GM15510 (cell line): ENCODE measurements around the gene OXCT1.

Experiments used
- POLR2A ChIP-seq: IDR thresholded peaks from 3 replicates; pipeline ENCODE4 v1.6.1; 2011; ENCODE audit warnings: borderline replicate concordance; ENCODE audit not compliant: insufficient read length; ENCODE audit errors: extremely low read depth

OXCT1 gene

GRCh38 chr5:41785061-41785460, 85.2 kb downstream of the OXCT1 start:
- TF ChIP-seq POLR2A: no peak

GRCh38 chr5:41778410-41778809, 91.8 kb downstream of the OXCT1 start:
- TF ChIP-seq POLR2A: no peak

DNA sequence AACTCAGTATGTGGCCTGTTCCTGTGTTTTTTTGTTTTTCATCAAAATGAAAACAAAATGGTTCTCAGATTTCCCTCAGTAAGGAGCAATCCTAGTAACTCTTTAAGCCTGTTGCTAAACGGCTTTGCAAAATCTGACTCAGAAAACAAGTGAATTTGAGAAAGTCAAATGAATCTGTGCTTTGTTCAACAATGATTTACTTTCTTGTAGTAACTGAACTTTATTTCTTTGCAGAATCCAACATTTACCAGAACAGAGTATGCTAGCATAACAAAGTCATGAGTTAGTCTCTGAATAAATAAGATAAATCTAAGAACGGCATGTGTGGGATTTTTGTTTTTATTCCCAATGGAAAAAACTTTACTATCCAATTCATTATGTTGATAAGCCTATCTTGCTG, 93.8 kb downstream of the OXCT1 start:
- TF ChIP-seq POLR2A: no peak

DNA sequence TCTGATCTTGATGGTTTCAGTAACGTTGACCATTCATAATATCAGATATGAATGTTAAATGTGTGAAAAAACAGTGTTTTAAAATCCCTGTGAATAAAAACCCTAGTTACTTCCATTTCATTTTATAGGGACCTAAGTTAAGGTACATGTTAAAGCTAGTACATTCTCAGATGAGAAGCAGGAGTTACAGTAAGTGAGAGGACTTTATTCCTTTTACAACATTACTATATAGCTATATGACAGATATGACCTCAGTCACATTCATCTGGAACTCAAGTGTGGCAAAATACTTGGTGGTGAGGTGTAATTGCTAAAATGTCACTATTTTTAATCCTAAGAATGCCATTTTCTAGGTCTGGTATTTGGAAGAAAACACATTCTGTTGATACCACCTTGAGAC, 96.4 kb downstream of the OXCT1 start:
- TF ChIP-seq POLR2A: no peak

DNA sequence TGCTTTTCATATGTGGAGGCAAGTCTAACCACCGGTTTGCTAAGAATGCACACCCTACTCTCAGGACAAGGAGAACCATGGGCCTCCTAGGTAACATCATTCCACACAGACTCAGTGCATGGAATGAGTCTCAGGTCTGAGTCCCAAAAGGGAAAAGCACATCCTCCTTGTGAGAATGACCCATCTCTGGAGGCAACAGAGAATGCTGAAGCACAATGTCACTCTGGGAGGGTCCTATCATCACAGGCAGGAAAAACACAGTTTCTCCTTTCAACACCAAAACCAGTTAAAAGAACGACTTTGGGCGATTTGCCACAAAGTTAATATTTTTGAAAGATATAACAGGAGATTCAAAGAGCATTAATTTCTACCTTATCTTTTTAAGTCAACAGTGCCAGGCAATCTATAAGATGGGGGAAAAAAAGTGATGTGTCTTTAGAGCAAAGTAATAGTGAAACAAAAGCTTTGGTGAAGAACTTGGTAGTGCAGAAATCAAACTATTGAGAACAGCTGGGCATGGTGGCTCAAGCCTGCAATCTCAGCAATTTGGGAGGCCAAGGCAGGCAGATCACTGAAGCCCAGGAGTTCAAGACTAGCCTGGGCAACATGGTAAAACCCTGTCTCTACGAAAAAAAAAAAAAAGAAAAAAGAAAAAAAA, 97.3 kb downstream of the OXCT1 start:
- no peak for TF ChIP-seq POLR2A

- no peak for TF ChIP-seq POLR2A
Measured at GRCh38 chr5:41772056-41772455, 98.2 kb downstream of the OXCT1 start.

- no peak for TF ChIP-seq POLR2A
Measured at GRCh38 chr5:41770799-41771198, 99.4 kb downstream of the OXCT1 start.

- no peak for TF ChIP-seq POLR2A
Measured at GRCh38 chr5:41768692-41769091, 101.5 kb downstream of the OXCT1 start.

DNA sequence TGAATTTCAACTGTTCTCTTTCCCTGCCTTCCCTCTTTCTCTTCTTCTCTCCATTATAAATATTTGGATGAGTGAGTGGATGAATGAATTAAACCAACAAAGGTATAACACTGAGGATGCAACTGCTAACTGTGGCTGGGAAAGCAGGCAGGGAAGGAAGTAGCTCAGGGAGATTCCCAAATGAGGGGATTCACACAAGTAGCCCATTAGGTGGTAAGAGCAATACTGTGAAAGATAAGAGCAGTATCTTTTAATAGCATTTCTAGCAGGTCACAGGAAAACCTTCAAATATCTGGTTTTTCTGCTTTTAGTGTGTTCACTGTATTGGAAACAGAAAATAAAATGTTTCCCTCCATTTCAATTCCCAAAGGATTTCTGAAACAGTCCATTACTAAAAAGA, 105.6 kb downstream of the OXCT1 start:
- TF ChIP-seq POLR2A: no peak

DNA sequence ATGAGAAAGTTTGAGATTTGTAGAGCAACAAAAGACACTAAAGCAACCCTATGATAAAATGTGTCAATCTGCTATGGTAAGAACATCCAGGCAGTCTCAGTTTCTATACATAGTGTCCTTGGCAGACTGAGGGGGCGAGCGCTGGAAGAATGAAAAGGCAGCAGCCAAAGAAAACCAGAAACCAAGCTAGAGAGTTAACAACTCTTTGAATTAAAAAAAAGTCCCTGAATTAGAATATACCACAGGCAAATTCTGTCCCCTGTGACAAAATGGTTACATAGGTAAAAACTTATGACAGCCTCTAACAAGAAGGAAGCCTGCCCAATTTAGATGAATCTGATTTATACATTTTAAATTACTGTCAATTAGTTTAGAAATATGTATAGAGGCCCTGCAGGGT, 106.7 kb downstream of the OXCT1 start:
- TF ChIP-seq POLR2A: no peak

- TF ChIP-seq POLR2A: no peak
Measured at GRCh38 chr5:41763081-41763480, 107.1 kb downstream of the OXCT1 start.

DNA sequence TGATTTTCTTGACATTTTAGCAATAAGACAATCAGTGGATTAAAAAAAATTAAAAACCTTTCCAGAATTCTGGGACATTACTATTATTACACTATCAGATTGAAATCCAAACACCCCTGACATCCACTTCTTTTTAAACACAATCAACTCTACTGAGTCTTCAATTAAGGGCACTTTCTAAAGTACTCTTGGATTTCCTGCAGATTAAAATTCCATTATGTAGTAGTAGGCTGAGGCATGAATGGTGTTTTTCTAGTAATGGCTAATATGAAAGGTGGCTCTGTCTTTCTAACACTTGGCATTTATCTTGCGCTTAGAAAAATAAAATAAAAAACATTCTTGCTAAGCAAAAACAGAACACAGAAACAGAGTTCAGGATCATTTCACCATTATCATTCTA, 107.8 kb downstream of the OXCT1 start:
- no peak for TF ChIP-seq POLR2A

- TF ChIP-seq POLR2A: no peak
Measured at GRCh38 chr5:41761663-41762062, 108.6 kb downstream of the OXCT1 start.

DNA sequence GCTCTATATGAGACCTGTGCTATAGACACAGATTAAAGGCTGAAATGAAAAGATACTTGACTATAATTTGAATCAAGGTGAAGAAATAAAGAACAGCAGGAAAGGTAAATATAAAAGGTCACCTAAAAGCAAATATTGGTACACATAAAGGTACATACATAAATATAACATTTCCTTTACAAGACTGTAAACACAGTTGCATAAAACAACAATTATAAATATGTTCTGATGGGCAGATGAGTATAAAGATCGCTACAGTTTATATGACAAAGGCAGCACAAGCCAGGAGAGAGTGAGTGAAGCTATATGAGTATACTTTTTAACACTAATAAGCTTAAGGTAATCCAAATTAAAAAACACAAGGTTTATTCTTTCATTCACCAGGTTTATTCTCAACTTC, 114.5 kb downstream of the OXCT1 start:
- TF ChIP-seq POLR2A: no peak

DNA sequence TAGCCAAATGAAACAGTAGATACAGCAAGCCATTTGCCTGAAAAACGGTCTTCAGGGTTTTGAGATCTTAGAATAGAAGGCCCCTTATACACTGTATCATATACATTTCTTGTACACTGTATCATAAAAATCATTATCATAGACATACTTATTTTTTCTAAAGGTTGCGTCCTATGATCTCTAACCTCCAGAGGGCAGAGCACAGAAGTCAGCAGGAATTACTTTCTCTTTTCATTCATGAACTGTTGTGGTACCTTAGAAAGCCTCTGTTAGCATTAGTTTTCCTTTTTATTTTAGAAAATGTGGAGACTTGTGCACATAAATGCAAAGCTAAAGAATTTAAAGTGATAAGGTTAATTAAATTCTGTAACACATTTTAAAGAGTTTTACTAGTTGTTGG, 115.4 kb downstream of the OXCT1 start:
- no peak for TF ChIP-seq POLR2A

DNA sequence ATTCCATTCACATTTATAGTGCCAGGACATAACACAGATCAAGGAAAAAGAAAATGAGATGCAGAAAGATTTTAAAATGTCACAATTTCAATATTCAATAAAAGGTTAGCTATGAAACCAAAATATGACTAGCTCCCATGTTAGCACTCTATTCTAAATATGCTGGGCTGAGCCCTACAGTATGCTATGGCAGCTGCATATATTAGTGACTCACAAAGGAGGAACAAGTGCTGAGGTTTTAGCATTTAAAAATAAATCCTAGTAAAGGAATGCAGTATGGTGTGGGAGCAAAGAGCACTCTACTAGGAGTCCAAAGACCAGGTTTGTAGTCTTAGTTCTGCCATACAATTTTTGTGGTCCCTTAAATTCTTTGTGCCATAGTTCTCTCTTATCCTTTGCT, 118.4 kb downstream of the OXCT1 start:
- TF ChIP-seq POLR2A: no peak

- no peak for TF ChIP-seq POLR2A
Measured at GRCh38 chr5:41748631-41749030, 121.6 kb downstream of the OXCT1 start.
